Esophagus muscularis mucosa (tissue), 3 donors: ENCODE results near the gene TBC1D14.

Experiments
- POLR2AphosphoS5 ChIP-seq, 2 donors: sonication (generic); formaldehyde crosslinking; IDR thresholded peaks; one replicate each; pipeline ENCODE4 v1.6.1; 2017; ENCODE audit warnings: antibody characterized with exemption in 2 of 2
- TF ChIP-seq, protein P1 (sequence below), 3 experiments: fragments of 200-600 bp in 2 of 3; fragments of 450-650 bp in 1 of 3; sonication (generic) in 2 of 3; IDR thresholded peaks; one replicate each; pipeline ENCODE4 v1.5.1; 2017 to 2019; ENCODE audit warnings: antibody characterized with exemption in 3 of 3, mild to moderate bottlenecking in 2 of 3, moderate library complexity in 1 of 3

DNA sequence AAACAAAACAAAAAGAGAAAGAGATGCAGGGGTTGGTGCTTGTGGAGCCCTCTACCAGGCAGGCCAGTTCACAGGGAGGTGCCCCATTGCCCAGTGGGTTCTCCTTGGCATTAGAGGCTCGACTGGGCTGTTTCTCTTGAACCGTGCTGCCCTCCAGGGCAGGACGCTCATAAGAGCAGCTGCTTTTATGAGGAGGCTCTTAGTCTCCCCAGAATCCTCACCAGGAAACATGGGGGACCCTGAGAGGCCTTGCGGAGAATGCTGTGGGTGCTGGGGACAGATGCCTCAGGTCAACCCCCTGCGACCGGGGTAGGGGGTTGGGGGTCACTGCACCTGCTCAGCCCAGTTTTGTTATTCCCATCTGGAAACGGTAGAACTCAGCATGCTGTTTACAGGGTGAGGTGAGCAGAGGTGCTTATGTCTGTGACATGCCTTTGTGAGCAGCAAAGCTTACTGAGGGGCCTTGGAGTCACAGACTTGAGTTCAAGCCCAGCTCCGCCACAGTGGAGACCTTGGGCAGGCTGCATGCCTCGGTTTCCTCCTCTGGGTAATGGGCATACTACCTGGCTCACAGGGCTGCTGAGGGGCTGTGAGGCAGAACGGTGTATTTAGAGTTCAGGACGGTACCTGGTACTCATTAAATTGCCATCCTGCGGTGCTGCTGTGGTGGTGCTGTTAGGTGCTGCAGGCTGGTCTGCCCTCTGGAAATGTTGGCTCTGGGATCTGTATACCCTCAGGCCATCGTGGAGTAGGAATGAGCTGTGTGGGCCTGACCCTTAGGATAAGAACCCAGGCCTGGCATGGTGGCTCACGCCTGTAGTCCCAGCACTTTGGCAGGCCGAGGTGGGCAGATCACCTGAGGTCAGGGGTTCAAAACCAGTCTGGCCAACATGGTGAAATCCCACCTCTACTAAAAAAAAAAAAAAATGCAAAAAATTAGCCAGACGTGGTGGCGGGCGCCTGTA lies 5.7 kb downstream of the TBC1D14 start:
- TF ChIP-seq, protein P1, sequence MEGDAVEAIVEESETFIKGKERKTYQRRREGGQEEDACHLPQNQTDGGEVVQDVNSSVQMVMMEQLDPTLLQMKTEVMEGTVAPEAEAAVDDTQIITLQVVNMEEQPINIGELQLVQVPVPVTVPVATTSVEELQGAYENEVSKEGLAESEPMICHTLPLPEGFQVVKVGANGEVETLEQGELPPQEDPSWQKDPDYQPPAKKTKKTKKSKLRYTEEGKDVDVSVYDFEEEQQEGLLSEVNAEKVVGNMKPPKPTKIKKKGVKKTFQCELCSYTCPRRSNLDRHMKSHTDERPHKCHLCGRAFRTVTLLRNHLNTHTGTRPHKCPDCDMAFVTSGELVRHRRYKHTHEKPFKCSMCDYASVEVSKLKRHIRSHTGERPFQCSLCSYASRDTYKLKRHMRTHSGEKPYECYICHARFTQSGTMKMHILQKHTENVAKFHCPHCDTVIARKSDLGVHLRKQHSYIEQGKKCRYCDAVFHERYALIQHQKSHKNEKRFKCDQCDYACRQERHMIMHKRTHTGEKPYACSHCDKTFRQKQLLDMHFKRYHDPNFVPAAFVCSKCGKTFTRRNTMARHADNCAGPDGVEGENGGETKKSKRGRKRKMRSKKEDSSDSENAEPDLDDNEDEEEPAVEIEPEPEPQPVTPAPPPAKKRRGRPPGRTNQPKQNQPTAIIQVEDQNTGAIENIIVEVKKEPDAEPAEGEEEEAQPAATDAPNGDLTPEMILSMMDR (IDR thresholded peaks at IDR 0.05) = no peak
- TF ChIP-seq POLR2AphosphoS5 (IDR thresholded peaks at IDR 0.05) = no peak
